Spleen (tissue), 7 donors: ENCODE data around the gene RANBP9.

Experiments used
- CTCF ChIP-seq, 11 experiments: fragments of 200-600 bp in 7 of 11; fragments of 450-650 bp in 4 of 11; sonication (generic) in 4 of 11; IDR thresholded peaks in 8 of 11; conservative IDR thresholded peaks in 3 of 11; 1 replicate in 7 of 11; 2 replicates in 4 of 11; pipeline versions ENCODE4 v1.4.0 to v1.8.0; 2016 to 2021; ENCODE audit warnings: antibody characterized with exemption in 11 of 11, inconsistent platforms in 4 of 11, mild to moderate bottlenecking in 1 of 11
- POLR2A ChIP-seq, 3 donors: fragments of 450-650 bp; IDR thresholded peaks; one replicate each; pipeline ENCODE4 v1.5.1; 2017; ENCODE audit warnings: antibody characterized with exemption in 3 of 3, mild to moderate bottlenecking in 1 of 3
- POLR2AphosphoS5 ChIP-seq, 3 donors: sonication (generic); formaldehyde crosslinking; IDR thresholded peaks; one replicate each; pipeline ENCODE4 v1.5.1; 2017; ENCODE audit warnings: antibody characterized with exemption in 3 of 3
- donor health status: DM: no; HTN: no; CAD: no; lungs with moderate emphysema.
- donor health status: DM: no; HTN: no; CAD: no.
- donor health status: DM: no; HTN: no; CAD: no.

DNA sequence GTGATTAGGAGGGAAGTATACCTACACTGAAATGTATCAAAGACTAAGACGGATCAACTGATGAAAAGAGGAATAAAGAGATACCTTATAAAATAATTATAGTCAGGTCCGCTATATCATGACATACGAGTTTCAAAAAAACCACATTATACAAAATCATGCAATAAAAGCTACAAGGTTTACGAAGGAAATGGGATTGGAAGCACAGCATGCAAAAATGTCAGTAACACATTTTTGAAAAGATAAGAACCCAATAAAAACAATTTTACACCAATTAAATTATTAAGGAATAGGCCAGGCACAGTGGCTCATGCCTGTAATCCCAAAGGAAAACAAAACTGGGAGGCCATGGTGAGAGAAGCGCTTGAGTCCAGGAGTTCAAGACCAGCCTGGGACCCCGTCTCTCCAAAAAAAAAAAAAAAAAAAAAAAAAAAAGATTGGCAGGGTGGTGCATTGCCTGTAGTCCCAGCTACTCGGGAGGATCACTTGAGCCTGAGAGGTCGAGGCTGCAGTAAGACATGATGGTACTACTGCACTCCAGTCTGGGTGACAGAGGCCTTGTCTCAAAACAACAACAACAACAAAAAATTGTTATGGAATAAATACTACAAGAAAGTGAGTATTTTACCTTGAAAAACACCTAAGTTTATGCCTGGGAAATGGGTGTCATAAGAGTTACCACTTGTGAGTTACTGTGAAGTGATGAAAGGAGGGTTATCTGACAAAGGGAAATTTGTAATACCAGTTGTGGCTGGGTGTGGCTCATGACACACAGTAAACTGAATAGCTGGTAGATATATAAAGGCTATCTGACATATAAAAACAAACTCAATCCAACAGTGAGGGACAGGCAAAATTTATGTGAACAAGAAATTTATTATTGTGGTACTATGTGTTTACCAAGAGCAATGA lies 45.2 kb downstream of the RANBP9 start:
- no peak for TF ChIP-seq CTCF (IDR thresholded peaks at IDR 0.05 in 8 of 11, conservative IDR thresholded peaks at IDR 0.05 in 3 of 11)
- TF ChIP-seq POLR2A (IDR thresholded peaks at IDR 0.05) = no peak
- no peak for TF ChIP-seq POLR2AphosphoS5 (IDR thresholded peaks at IDR 0.05)
